Mucosa of descending colon (tissue), 3 donors: ENCODE measurements around the gene MAN1C1. TPM values are rescaled to one million over a fixed set of nuclear protein-coding genes. Genes with fewer than 3 reads are reported as not detected.

Experiments
- ATAC-seq: fragments of 200-7000 bp; cut with Tn5 transposase; one replicate; pipeline ENCODE4 v1.9.1; 2020; ENCODE audit warnings: mild to moderate bottlenecking, moderate library complexity
- DNase-seq, 3 donors: peaks; one replicate each; pipeline ENCODE4 v3.0.0-alpha.2; 2020
- H3K36me3 ChIP-seq: fragments of 200-600 bp; one replicate; pipeline ENCODE4 v1.8.0; 2021; ENCODE audit warnings: low read depth, mild to moderate bottlenecking
- H3K4me1 ChIP-seq: fragments of 200-600 bp; one replicate; pipeline ENCODE4 v1.8.0; 2021; ENCODE audit warnings: low read depth, mild to moderate bottlenecking
- H3K4me3 ChIP-seq: fragments of 200-600 bp; one replicate; pipeline ENCODE4 v1.8.0; 2021; ENCODE audit warnings: mild to moderate bottlenecking
- H3K9me3 ChIP-seq: fragments of 200-600 bp; one replicate; pipeline ENCODE4 v1.8.0; 2021; ENCODE audit warnings: mild to moderate bottlenecking
- intact Hi-C, 2 donors: fragments of 100-400 bp; cut with DNase I in 1 of 2; cut with micrococcal nuclease in 1 of 2; formaldehyde crosslinking; loops; one replicate each; pipeline versions ENCODE4 v1.11.0 to v1.11.1; 2022; cut with DNase I, micrococcal nuclease
- total RNA-seq, 3 donors: library from RNA; stranded (reverse); fragmentation: NEBNext Ultra II Directional in 2 of 3; extraction: Animal tissue kit (Norgen Biotek cat#: 25700) in 2 of 3; gene quantifications; one replicate each; pipeline versions ENCODE4 v1.2.1 to v1.2.4, GENCODE V29; 2021 to 2023
- TF ChIP-seq, protein P1 (sequence below): fragments of 200-600 bp; IDR thresholded peaks from one replicate; pipeline ENCODE4 v1.8.0; 2022; ENCODE audit warnings: antibody characterized with exemption, mild to moderate bottlenecking
- donor health status: DM: no; HTN: no; CAD: no; lungs with moderate emphysema.
- donor health status: DM: no; HTN: no; CAD: no.
- donor health status: DM: no; HTN: yes; CAD: no.

The MAN1C1 gene
- total RNA-seq, 3 donors from 2014 or later, result 2.5 to 22.0 (median 6.1) TPM

- H3K9me3 ChIP-seq, result no peaks in the 10 kb centered on the region
- intact Hi-C loops, result no loop called here
- H3K4me1 ChIP-seq, result peaks cover 8% of the 10 kb centered on the region
- ATAC-seq (peak; percentile 7), DNase-seq (no peak)
- TF ChIP-seq, protein P1, sequence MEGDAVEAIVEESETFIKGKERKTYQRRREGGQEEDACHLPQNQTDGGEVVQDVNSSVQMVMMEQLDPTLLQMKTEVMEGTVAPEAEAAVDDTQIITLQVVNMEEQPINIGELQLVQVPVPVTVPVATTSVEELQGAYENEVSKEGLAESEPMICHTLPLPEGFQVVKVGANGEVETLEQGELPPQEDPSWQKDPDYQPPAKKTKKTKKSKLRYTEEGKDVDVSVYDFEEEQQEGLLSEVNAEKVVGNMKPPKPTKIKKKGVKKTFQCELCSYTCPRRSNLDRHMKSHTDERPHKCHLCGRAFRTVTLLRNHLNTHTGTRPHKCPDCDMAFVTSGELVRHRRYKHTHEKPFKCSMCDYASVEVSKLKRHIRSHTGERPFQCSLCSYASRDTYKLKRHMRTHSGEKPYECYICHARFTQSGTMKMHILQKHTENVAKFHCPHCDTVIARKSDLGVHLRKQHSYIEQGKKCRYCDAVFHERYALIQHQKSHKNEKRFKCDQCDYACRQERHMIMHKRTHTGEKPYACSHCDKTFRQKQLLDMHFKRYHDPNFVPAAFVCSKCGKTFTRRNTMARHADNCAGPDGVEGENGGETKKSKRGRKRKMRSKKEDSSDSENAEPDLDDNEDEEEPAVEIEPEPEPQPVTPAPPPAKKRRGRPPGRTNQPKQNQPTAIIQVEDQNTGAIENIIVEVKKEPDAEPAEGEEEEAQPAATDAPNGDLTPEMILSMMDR, result no peak
- no peak overlapping the region for H3K4me3 ChIP-seq
- H3K36me3 ChIP-seq, result no peaks in the 10 kb centered on the region
Measured at GRCh38 chr1:25569597-25570396, 46.8 kb upstream of the MAN1C1 start.

GRCh38 chr1:25570798-25571521 lies 45.6 kb upstream of the MAN1C1 start:
- intact Hi-C loops, result no loop called here
- Histone ChIP-seq H3K4me1 (peaks cover 8% of the 10 kb centered on the region), H3K36me3 (no peaks in the 10 kb centered on the region), H3K4me3 (no peak overlapping the region), H3K9me3 (no peaks in the 10 kb centered on the region)
- TF ChIP-seq, protein P1, result no peak
- ATAC-seq, result no peak
- no peak for DNase-seq

GRCh38 chr1:25571522-25571970 lies 45.0 kb upstream of the MAN1C1 start:
- no peaks in the 10 kb centered on the region for H3K36me3 ChIP-seq
- ATAC-seq (no peak), DNase-seq (no peak)
- H3K4me3 ChIP-seq, result no peak overlapping the region
- H3K9me3 ChIP-seq, result no peaks in the 10 kb centered on the region
- H3K4me1 ChIP-seq, result peaks cover 8% of the 10 kb centered on the region
- intact Hi-C loops, result no loop called here
- TF ChIP-seq, protein P1, result no peak

GRCh38 chr1:25572107-25572506 lies 44.5 kb upstream of the MAN1C1 start:
- no peak for ATAC-seq

DNA sequence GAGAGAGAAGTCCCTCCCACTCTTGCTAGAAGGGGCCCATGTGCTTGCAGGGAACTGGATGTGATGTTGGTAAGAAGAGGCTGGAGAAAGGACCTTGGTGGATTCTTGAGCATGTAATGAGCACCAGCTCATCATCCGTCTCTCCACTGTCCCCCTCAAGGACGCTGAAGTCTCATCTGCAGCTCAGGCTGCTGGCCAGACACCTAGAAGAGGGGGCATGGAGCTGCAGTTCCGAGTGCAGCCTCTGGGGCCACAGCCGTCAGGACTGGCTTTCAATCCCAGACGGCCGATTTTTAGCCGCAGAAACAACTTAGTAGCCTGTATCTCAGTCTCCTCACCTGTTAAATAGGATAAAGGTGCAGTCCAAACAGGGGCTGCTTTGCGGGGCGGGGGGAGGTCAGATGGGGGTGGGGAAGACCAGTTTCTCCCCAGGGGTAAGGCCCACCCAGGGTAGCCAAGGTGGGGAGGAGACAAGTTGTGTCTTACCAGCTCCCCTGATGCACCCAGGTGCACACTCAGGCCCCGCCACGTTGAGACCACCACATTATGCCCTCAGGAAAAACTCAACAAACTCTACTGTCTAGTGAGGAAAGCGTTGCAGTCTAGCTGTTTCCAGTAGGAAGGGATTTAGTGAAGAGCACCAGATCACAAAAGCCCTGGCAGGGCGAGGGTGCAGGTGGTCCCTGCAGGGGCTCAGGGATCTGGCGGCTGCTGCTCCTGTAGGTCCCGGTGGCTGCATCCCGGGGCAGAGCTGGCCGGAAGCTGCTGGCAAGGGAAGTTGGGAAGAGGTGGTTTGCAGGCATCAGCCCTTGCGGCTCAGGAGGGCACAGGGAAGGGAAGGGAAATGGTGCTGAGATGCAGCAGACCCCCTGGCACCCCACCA lies 43.6 kb upstream of the MAN1C1 start:
- TF ChIP-seq, protein P1, result peak; percentile 74
- H3K9me3 ChIP-seq, result no peaks in the 10 kb centered on the region
- ATAC-seq, result peak; percentile 78
- peak in 2 of 3 donors; percentile 72 to 77 for DNase-seq
- no peak overlapping the region for H3K4me3 ChIP-seq
- H3K4me1 ChIP-seq, result peaks cover 8% of the 10 kb centered on the region
- intact Hi-C loops, result no loop called here
- H3K36me3 ChIP-seq, result no peaks in the 10 kb centered on the region

More at GRCh38 chr1:25572107-25572506, 44.5 kb upstream of the MAN1C1 start:
- TF ChIP-seq, protein P1, result no peak
- Histone ChIP-seq H3K9me3 (no peaks in the 10 kb centered on the region), H3K4me1 (peaks cover 8% of the 10 kb centered on the region), H3K36me3 (no peaks in the 10 kb centered on the region), H3K4me3 (no peak overlapping the region)
- intact Hi-C loops, result no loop called here
- DNase-seq, result no peak
